MM.1S (cell line): ENCODE measurements around the gene PHKA2.

Source experiments
- DNase-seq: peaks from one replicate; pipeline ENCODE4 v3.0.0-alpha.2; 2015
- H2AFZ ChIP-seq: fragments of 300-600 bp; sonication (generic); 2 replicates; pipeline ENCODE4 v1.6.0; 2016; ENCODE audit warnings: antibody characterized with exemption, low read length
- H3F3A ChIP-seq: fragments of 300-600 bp; sonication (generic); 2 replicates; pipeline ENCODE4 v1.6.1; 2016; ENCODE audit warnings: mild to moderate bottlenecking, antibody characterized with exemption, low read length, moderate library complexity, mixed read lengths; ENCODE audit not compliant: insufficient read depth
- H3K27ac ChIP-seq: fragments of 300-600 bp; sonication (generic); 2 replicates; pipeline ENCODE4 v1.5.1; 2016; ENCODE audit warnings: mild to moderate bottlenecking, low read length
- H3K27me3 ChIP-seq: fragments of 300-600 bp; sonication (generic); replicated peaks from 2 replicates; pipeline ENCODE4 v1.6.0; 2016; ENCODE audit warnings: low read length; ENCODE audit not compliant: insufficient read depth
- H3K36me3 ChIP-seq: fragments of 300-600 bp; sonication (generic); replicated peaks from 2 replicates; pipeline ENCODE4 v1.6.1; 2016; ENCODE audit warnings: mild to moderate bottlenecking, low read length, mixed read lengths; ENCODE audit not compliant: insufficient read depth
- H3K4me1 ChIP-seq: fragments of 300-600 bp; sonication (generic); 2 replicates; pipeline ENCODE4 v1.6.1; 2016; ENCODE audit warnings: low read length, mixed read lengths
- H3K4me2 ChIP-seq: fragments of 300-600 bp; sonication (generic); 2 replicates; pipeline ENCODE4 v1.6.0; 2016; ENCODE audit warnings: low read depth, low read length
- H3K4me3 ChIP-seq: fragments of 300-600 bp; sonication (generic); 2 replicates; pipeline ENCODE4 v1.5.1; 2016; ENCODE audit warnings: low read length, mixed read lengths
- H3K79me2 ChIP-seq: fragments of 300-600 bp; sonication (generic); 2 replicates; pipeline ENCODE4 v1.6.1; 2016; ENCODE audit warnings: mixed run types, low read length, mixed read lengths
- H3K9ac ChIP-seq: fragments of 300-600 bp; sonication (generic); 2 replicates; pipeline ENCODE4 v1.6.1; 2016; ENCODE audit warnings: low read length, mixed read lengths
- H3K9me2 ChIP-seq: fragments of 300-600 bp; sonication (generic); replicated peaks from 2 replicates; pipeline ENCODE4 v1.6.1; 2016; ENCODE audit warnings: mild to moderate bottlenecking, low read length, mixed read lengths; ENCODE audit not compliant: insufficient read depth
- H3K9me3 ChIP-seq: fragments of 300-600 bp; sonication (generic); replicated peaks from 2 replicates; pipeline ENCODE4 v1.6.1; 2016; ENCODE audit warnings: mild to moderate bottlenecking, low read length, mixed read lengths; ENCODE audit not compliant: insufficient read depth
- H4K20me1 ChIP-seq: fragments of 300-600 bp; sonication (generic); 2 replicates; pipeline ENCODE4 v1.6.1; 2016; ENCODE audit warnings: mild to moderate bottlenecking, low read length, moderate library complexity, mixed read lengths; ENCODE audit not compliant: insufficient read depth
- EZH2 ChIP-seq: fragments of 300-600 bp; sonication (generic); optimal IDR thresholded peaks from 2 replicates; pipeline ENCODE3; 2017; ENCODE audit warnings: low read depth, mild to moderate bottlenecking, antibody characterized with exemption, low read length, mixed read lengths
- EZH2phosphoT487 ChIP-seq: fragments of 300-600 bp; sonication (generic); IDR thresholded peaks from 2 replicates; pipeline ENCODE4 v1.6.1; 2018; ENCODE audit warnings: antibody characterized with exemption, low read length
- TF ChIP-seq, protein P1 (sequence below): fragments of 300-600 bp; sonication (generic); IDR thresholded peaks from 2 replicates; pipeline ENCODE4 v1.5.1; 2016; ENCODE audit warnings: antibody characterized with exemption, low read length, mixed read lengths

Gene PHKA2

DNA sequence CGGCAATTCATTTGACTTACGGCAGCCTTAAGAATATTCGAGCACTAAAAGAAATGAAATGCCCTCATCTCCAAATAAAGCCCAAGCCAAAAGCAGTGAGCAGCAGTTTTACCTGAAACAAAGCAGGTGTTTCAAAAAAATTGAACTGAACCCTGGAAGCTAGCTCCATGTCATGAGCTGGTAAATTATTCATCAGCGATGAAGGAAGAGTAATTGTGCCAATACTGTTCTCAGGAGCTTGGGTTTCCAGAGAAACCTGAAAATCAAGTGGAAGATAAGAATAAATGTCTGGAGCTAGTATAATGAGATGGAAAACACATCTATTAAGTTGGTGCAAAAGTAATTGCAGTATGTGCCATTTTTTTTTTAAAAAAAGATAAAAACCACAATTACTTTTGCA lies 24.0 kb upstream of the PHKA2 start:
- Histone ChIP-seq H3K4me2 (no peak overlapping the region), H3F3A (no peaks in the 10 kb centered on the region), H3K9me3 (no peaks in the 10 kb centered on the region), H3K27ac (no peak overlapping the region), H3K36me3 (no peaks in the 10 kb centered on the region), H3K9me2 (no peaks in the 10 kb centered on the region), H3K9ac (no peak overlapping the region), H3K4me3 (no peak overlapping the region), H3K27me3 (no peaks in the 10 kb centered on the region), H2AFZ (no peak overlapping the region), H4K20me1 (no peaks in the 10 kb centered on the region), H3K4me1 (no peaks in the 10 kb centered on the region), H3K79me2 (no peaks in the 10 kb centered on the region)
- no peak for DNase-seq
- TF ChIP-seq, protein P1, sequence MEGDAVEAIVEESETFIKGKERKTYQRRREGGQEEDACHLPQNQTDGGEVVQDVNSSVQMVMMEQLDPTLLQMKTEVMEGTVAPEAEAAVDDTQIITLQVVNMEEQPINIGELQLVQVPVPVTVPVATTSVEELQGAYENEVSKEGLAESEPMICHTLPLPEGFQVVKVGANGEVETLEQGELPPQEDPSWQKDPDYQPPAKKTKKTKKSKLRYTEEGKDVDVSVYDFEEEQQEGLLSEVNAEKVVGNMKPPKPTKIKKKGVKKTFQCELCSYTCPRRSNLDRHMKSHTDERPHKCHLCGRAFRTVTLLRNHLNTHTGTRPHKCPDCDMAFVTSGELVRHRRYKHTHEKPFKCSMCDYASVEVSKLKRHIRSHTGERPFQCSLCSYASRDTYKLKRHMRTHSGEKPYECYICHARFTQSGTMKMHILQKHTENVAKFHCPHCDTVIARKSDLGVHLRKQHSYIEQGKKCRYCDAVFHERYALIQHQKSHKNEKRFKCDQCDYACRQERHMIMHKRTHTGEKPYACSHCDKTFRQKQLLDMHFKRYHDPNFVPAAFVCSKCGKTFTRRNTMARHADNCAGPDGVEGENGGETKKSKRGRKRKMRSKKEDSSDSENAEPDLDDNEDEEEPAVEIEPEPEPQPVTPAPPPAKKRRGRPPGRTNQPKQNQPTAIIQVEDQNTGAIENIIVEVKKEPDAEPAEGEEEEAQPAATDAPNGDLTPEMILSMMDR: no peak
- TF ChIP-seq EZH2: no peak
- TF ChIP-seq EZH2phosphoT487: no peak

DNA sequence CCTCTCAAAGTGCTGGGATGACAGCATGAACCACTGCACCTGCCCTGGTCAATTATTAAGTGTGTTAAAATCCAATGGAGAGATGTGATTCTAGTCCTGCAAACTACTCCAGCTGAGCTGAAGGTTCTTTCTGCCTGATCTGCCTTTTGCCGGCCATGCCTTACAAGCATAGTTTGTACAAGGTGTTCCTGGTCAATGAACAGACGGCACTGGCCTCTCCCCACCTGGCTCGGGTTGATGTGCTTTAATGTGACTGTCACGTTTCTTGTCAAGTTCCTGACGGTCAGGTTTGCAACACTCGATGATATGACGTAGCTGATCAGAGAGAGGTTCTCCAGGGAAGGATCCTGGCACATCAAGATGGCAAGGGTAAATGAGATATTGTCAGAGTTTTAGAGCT lies 23.1 kb upstream of the PHKA2 start:
- DNase-seq: no peak
- no peak overlapping the region for H3K27ac ChIP-seq
- no peak overlapping the region for H3K4me2 ChIP-seq
- no peak overlapping the region for H3K9ac ChIP-seq
- H3K79me2 ChIP-seq: no peaks in the 10 kb centered on the region
- H3F3A ChIP-seq: no peaks in the 10 kb centered on the region
- H3K27me3 ChIP-seq: no peaks in the 10 kb centered on the region
- H3K4me3 ChIP-seq: no peak overlapping the region
- TF ChIP-seq EZH2 (no peak), EZH2phosphoT487 (no peak)
- TF ChIP-seq, protein P1: no peak
- H2AFZ ChIP-seq: no peak overlapping the region
- H3K4me1 ChIP-seq: no peaks in the 10 kb centered on the region
- no peaks in the 10 kb centered on the region for H3K36me3 ChIP-seq
- H3K9me2 ChIP-seq: no peaks in the 10 kb centered on the region
- H3K9me3 ChIP-seq: no peaks in the 10 kb centered on the region
- H4K20me1 ChIP-seq: no peaks in the 10 kb centered on the region

DNA sequence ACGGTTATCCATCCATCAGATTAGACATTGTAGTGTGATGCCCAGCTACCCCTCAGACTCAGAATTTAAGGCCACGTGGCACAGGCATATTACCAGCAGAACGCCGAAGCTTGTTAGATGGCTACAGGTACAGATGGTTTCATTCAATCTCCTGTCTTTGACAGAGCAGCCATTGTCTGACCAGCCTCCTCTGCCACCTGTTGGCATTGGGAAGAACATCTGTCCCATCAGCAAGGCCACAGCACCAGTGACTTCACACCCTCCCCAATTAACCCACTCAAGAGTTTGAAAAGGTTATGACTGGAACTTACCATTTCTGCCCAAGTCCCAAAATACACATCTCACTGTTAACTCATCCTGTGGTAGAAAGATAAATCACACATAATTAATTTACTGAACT lies 22.0 kb upstream of the PHKA2 start:
- Histone ChIP-seq H4K20me1 (no peaks in the 10 kb centered on the region), H3K4me3 (no peak overlapping the region), H3K79me2 (no peaks in the 10 kb centered on the region), H3K27ac (no peak overlapping the region), H3K4me1 (no peaks in the 10 kb centered on the region), H2AFZ (no peak overlapping the region), H3K4me2 (no peak overlapping the region), H3F3A (no peaks in the 10 kb centered on the region), H3K9me2 (no peaks in the 10 kb centered on the region), H3K36me3 (no peaks in the 10 kb centered on the region), H3K9me3 (no peaks in the 10 kb centered on the region), H3K9ac (no peak overlapping the region), H3K27me3 (no peaks in the 10 kb centered on the region)
- no peak for DNase-seq
- no peak for TF ChIP-seq EZH2phosphoT487
- TF ChIP-seq, protein P1: no peak
- no peak for TF ChIP-seq EZH2
